Activated CD8-positive, alpha-beta T cell treated with anti-CD3 and anti-CD28 coated beads, Interleukin-2, amount 10 ng/mL, durations not matched to agents 7 days and 5 days (primary cell): ENCODE results near the gene LIF. TPM values are rescaled to one million over a fixed set of nuclear protein-coding genes. Genes with fewer than 3 reads are reported as not detected.
A peak's percentile ranks its signal among the peaks of the same experiment; 100 is the strongest.

Source experiments
- ATAC-seq: fragments of 150-1000 bp; cut with Tn5 transposase; one replicate; pipeline ENCODE4 v1.10.0; 2021; ENCODE audit warnings: moderate library complexity
- CTCF ChIA-PET: fragments of 350-600 bp; sonication (Branson Sonifier 250); formaldehyde crosslinking; loops from one replicate; lab custom pipeline; 2021; ENCODE audit warnings: antibody characterized with exemption; lab: Charles Lee
- POLR2A ChIA-PET: fragments of 350-600 bp; sonication (Branson Sonifier 250); formaldehyde crosslinking; loops from one replicate; lab custom pipeline; 2021; ENCODE audit warnings: antibody characterized with exemption; lab: Charles Lee
- DNase-seq: peaks from one replicate; pipeline ENCODE4 v3.0.0-alpha.2; 2020
- H3K27ac Mint-ChIP-seq: one replicate; pipeline ENCODE4 v1.8.0; 2021; ENCODE audit warnings: mild to moderate bottlenecking, mixed read lengths
- H3K27me3 Mint-ChIP-seq: one replicate; pipeline ENCODE4 v1.8.0; 2021; ENCODE audit warnings: low read depth, mixed read lengths
- H3K36me3 Mint-ChIP-seq: one replicate; pipeline ENCODE4 v1.8.0; 2021; ENCODE audit warnings: low read depth, mixed read lengths
- H3K4me1 Mint-ChIP-seq: one replicate; pipeline ENCODE4 v1.8.0; 2021; ENCODE audit warnings: low read depth, mixed read lengths
- H3K4me3 Mint-ChIP-seq: one replicate; pipeline ENCODE4 v1.8.0; 2021; ENCODE audit warnings: mild to moderate bottlenecking, mixed read lengths
- H3K9me3 Mint-ChIP-seq: one replicate; pipeline ENCODE4 v1.8.0; 2022; ENCODE audit warnings: mixed read lengths; ENCODE audit not compliant: insufficient read depth
- total RNA-seq, 2 experiments: library from RNA; stranded (reverse); gene quantifications; one replicate each; pipeline ENCODE4 v1.2.3, GENCODE V29; 2021

LIF gene
- total RNA-seq, 2 experiments from 2014 or later = 532 to 569 TPM

DNA sequence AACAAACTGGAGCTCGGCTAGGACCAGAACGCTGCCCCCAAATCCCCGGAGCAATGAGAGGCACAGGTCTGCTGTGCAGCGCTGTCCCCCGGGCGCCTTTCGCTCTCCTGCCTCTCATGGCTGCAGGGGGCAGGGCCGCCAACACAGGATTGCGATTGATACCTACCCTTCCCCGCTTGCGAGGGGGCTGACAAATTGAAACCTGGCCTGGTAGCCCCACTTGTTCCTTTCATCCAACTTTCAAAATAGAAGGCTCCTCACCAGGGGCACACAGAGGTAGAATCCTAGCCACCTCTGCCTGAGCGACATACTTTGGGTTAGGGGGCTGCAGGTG lies 43.4 kb upstream of the LIF start:
- peak overlapping the region; percentile 86 for H3K27ac Mint-ChIP-seq
- peak overlapping the region; percentile 80 for H3K4me3 Mint-ChIP-seq
- H3K27me3 Mint-ChIP-seq = no peaks in the 10 kb centered on the region
- peaks cover 54% of the 10 kb centered on the region for H3K4me1 Mint-ChIP-seq
- POLR2A ChIA-PET = interaction anchor here (1.0 to 10.2 kb wide), 10 partner anchors 8 to 96 kb away, joined by 3 to 117 read pairs (median 10); partner anchors contain the start of genes CCDC157, RNF215, SF3A1 and TBC1D10A
- ATAC-seq (peak; percentile 25), DNase-seq (no peak)
- CTCF ChIA-PET = interaction anchor here (0.8 to 7.0 kb wide), 11 partner anchors 14 to 137 kb away, joined by 3 to 346 read pairs (median 25); partner anchors contain the start of genes CCDC157, MTFP1, RNF215 and SEC14L2
- peaks cover 30% of the 10 kb centered on the region for H3K36me3 Mint-ChIP-seq
- H3K9me3 Mint-ChIP-seq = no peaks in the 10 kb centered on the region

DNA sequence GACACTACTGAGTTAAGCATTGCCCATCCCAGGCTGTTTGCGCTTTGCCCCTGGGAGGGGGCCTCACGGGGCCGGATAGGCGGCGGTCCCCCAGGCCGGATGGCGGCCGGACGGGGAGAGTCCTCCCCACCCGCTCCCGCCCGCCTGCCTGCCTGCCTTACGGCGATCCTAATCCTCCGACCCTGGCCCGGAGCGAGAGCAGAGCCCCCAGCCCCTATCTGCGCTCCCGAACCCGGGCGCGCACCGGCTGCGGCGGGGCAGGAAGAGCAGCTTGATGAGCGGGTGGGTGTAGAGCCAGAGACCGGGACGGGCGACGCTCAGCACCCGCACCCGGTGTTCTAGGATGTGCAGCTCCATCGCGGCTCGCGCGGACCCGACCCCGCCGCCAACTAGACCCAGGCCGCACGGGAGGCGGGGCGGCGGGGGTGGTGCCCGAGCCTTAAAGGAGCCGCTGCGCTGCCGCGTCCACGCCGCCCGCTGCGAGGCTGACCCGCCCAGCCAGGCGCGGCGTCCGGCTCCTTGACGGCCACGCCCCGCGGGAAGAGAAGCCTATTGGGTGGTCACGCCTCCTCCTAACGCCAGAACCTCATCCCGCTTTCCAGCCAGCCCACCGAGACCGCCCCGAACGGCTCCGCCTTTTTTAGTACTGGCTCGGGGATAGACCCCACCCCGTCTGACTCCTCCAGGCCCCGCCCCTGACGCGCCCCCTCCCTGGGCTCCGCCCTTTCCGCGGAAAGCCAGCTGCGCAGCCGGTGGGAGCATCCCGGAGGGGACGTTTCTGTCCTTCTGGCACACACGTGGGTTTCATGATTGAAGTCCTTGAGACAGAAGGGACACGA lies 42.8 kb upstream of the LIF start, which contains the start of gene CASTOR1:
CASTOR1 (minus strand) TSS at position 365 of the 839 bp plus-strand sequence; CDS start at position 357, 8 bp downstream.
- H3K4me1 Mint-ChIP-seq = peaks cover 60% of the 10 kb centered on the region
- H3K36me3 Mint-ChIP-seq = peaks cover 33% of the 10 kb centered on the region
- H3K4me3 Mint-ChIP-seq = peak within 1 kb of the TSS; percentile 80
- ChIA-PET CTCF (interaction anchor here (0.7 to 7.0 kb wide), 37 partner anchors 11 to 420 kb away, joined by 3 to 346 read pairs (median 10); partner anchors contain the start of genes CCDC157, MTFP1, RNF215 and SEC14L2), POLR2A (interaction anchor here (0.9 to 10.2 kb wide), 17 partner anchors 9 to 101 kb away, joined by 3 to 117 read pairs (median 6); partner anchors contain the start of genes CCDC157, RNF215, SF3A1 and TBC1D10A)
- ATAC-seq (peak; percentile 83), DNase-seq (peak; percentile 95)
- H3K27me3 Mint-ChIP-seq = no peaks in the 10 kb centered on the region
- peak within 1 kb of the TSS; percentile 86 for H3K27ac Mint-ChIP-seq
- H3K9me3 Mint-ChIP-seq = no peaks in the 10 kb centered on the region

DNA sequence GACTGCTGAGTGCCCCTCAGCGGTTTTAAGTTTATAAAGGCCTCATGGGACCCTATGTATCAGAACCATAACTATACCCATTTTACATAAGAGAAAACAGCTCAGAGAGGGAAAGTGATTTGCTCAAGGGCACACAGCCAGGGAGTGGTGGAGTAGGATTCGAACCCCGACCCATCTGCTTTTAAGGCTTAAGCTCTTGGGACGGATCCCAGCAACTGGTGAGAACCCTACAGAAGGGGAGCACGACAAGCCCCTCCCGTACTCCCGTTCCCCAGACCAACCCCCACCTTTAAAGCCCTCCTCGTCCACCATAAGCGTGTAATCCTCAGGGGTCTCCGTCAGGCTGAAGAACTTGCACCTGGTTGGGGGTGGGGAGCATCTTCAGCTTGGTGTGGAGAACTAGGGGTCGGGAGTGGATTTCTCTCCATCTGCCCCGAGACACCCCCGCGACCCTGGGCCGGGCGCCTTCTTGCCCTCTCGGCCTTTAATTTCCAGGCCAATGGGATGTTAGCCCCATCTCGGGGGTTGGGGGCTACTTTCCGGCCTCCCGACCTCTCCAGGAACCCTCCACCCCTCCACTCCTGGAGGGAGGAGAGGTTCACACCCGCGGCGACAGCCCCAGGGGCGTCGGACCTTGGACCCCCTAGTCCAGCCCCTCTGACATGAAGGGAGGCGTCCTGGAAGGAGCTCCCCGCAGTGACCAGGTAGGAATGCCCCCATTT lies 42.0 kb upstream of the LIF start:
- Mint-ChIP-seq H3K27ac (peak overlapping the region; percentile 57), H3K4me3 (peak overlapping the region; percentile 80), H3K4me1 (peaks cover 67% of the 10 kb centered on the region), H3K9me3 (no peaks in the 10 kb centered on the region), H3K27me3 (no peaks in the 10 kb centered on the region), H3K36me3 (peaks cover 27% of the 10 kb centered on the region)
- CTCF ChIA-PET = interaction anchor here (0.5 to 7.0 kb wide), 61 partner anchors 11 to 660 kb away, joined by 3 to 346 read pairs (median 5); partner anchors contain the start of genes CCDC157, MTFP1, RNF215 and SEC14L2
- POLR2A ChIA-PET = interaction anchor here (0.6 to 10.2 kb wide), 16 partner anchors 9 to 574 kb away, joined by 3 to 117 read pairs (median 7); partner anchors contain the start of genes CCDC157, RNF215, SF3A1 and TBC1D10A
- DNase-seq (no peak), ATAC-seq (no peak)

DNA sequence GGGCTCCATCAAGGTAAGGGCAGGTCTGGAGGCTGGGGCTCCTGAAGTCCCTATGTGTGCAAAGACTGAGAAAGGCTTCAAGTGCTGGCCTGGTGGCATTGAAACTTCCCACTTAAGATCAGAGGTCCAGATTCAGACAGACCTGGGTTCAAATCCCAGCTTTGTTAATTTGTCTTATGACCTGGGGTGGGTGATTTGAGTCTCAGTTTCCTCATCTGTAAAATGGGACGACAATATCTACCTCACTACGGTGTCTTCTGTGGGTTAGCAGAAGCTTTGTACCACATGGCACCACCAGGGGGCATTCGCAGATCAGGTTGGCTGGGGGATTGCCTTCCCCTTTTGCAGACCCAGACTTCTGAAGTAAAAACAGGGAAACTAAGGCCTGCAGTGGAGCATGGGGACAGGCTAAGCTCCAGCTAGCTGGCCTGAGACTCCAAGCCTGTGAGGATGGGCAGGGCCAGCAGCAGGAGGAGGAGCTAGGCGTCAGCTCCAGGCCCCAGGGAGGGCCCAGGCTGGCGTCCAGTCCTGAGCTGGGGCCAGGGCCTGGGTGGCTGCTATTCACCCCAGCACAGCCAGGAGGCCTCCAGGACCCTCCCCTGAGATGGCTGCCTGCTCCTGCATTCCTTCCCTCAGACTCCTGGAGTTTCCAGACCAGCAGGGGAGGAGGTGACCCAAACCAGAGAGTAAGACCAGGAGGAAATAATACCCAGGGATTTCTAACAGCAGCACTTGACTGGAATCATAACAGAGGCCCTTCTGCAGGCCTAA lies 41.3 kb upstream of the LIF start:
- Mint-ChIP-seq H3K4me3 (peak overlapping the region; percentile 80), H3K9me3 (no peaks in the 10 kb centered on the region), H3K27me3 (no peaks in the 10 kb centered on the region), H3K4me1 (peaks cover 74% of the 10 kb centered on the region), H3K27ac (peak overlapping the region; percentile 57), H3K36me3 (peaks cover 24% of the 10 kb centered on the region)
- POLR2A ChIA-PET = interaction anchor here (1.0 to 10.2 kb wide), 13 partner anchors 10 to 180 kb away, joined by 3 to 117 read pairs (median 8); partner anchors contain the start of genes CCDC157, RNF215, SF3A1 and TBC1D10A
- DNase-seq = peak; percentile 94
- ATAC-seq = peak; percentile 40
- CTCF ChIA-PET = interaction anchor here (0.7 to 7.0 kb wide), 57 partner anchors 10 to 659 kb away, joined by 3 to 346 read pairs (median 5); partner anchors contain the start of genes CCDC157, MTFP1, RNF215 and SEC14L2

- peaks cover 81% of the 10 kb centered on the region for H3K4me1 Mint-ChIP-seq
- H3K4me3 Mint-ChIP-seq = no peak overlapping the region
- H3K27ac Mint-ChIP-seq = peak overlapping the region; percentile 75
- peaks cover 26% of the 10 kb centered on the region for H3K36me3 Mint-ChIP-seq
- no peaks in the 10 kb centered on the region for H3K27me3 Mint-ChIP-seq
- ChIA-PET CTCF (interaction anchor here (0.7 to 7.0 kb wide), 52 partner anchors 9 to 258 kb away, joined by 3 to 346 read pairs (median 6); partner anchors contain the start of genes CCDC157, MTFP1, RNF215 and SEC14L2), POLR2A (interaction anchor here (1.0 to 10.2 kb wide), 10 partner anchors 11 to 179 kb away, joined by 3 to 117 read pairs (median 10); partner anchors contain the start of genes RNF215 and TBC1D10A)
- ATAC-seq (peak; percentile 34), DNase-seq (peak; percentile 92)
- H3K9me3 Mint-ChIP-seq = no peaks in the 10 kb centered on the region
Observed at GRCh38 chr22:30286813-30287647, 40.5 kb upstream of the LIF start.

DNA sequence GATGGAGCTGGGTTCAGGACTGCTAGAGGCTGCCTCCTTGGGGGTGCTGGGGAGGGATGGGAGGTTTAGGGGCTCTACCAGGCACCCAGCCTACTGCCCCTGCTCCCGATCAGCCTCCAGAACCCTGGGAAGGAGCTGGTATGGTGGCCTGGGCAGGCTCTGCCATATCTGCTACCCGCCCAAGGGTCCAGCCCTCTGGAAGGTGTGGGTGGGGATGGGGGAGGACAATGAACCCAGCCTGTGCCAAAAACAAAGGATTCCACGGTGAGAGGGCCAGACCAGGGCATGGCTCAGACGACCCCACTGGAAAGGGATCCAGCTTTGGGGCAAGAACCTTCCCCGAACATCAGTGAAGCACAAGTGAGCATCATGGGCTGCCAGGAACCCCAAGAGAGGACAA lies 39.8 kb upstream of the LIF start:
- ATAC-seq = no peak
- H3K36me3 Mint-ChIP-seq = peaks cover 24% of the 10 kb centered on the region
- DNase-seq = no peak
- no peaks in the 10 kb centered on the region for H3K27me3 Mint-ChIP-seq
- POLR2A ChIA-PET = interaction anchor here (4.9 kb wide), 1 partner anchor 22 kb away, joined by 17 read pairs; no protein-coding TSS in a partner anchor
- CTCF ChIA-PET = interaction anchor here (0.7 to 4.8 kb wide), 14 partner anchors 9 to 225 kb away, joined by 3 to 59 read pairs (median 4); partner anchors contain the start of genes MTFP1 and RNF215
- peak overlapping the region; percentile 36 for H3K4me3 Mint-ChIP-seq
- H3K27ac Mint-ChIP-seq = peak overlapping the region; percentile 75
- H3K9me3 Mint-ChIP-seq = no peaks in the 10 kb centered on the region
- peaks cover 79% of the 10 kb centered on the region for H3K4me1 Mint-ChIP-seq

GRCh38 chr22:30285846-30286200 lies 39.3 kb upstream of the LIF start:
- H3K27ac Mint-ChIP-seq = peak overlapping the region; percentile 57
- H3K36me3 Mint-ChIP-seq = peaks cover 22% of the 10 kb centered on the region
- no peak for DNase-seq
- CTCF ChIA-PET = interaction anchor here (0.7 to 4.8 kb wide), 13 partner anchors 8 to 199 kb away, joined by 3 to 59 read pairs (median 4); partner anchors contain the start of genes MTFP1 and RNF215
- no peak overlapping the region for H3K4me3 Mint-ChIP-seq
- H3K4me1 Mint-ChIP-seq = peaks cover 74% of the 10 kb centered on the region
- H3K9me3 Mint-ChIP-seq = no peaks in the 10 kb centered on the region
- ATAC-seq = no peak
- H3K27me3 Mint-ChIP-seq = no peaks in the 10 kb centered on the region
- POLR2A ChIA-PET = interaction anchor here (1.2 to 4.9 kb wide), 2 partner anchors 22 to 40 kb away, joined by 4 to 17 read pairs; no protein-coding TSS in a partner anchor

GRCh38 chr22:30285176-30285845 lies 38.8 kb upstream of the LIF start:
- H3K36me3 Mint-ChIP-seq = peaks cover 24% of the 10 kb centered on the region
- POLR2A ChIA-PET = interaction anchor here (0.5 to 4.9 kb wide), 3 partner anchors 21 to 98 kb away, joined by 3 to 17 read pairs (median 4); no protein-coding TSS in a partner anchor
- CTCF ChIA-PET = interaction anchor here (0.9 to 4.8 kb wide), 10 partner anchors 18 to 181 kb away, joined by 3 to 59 read pairs (median 4); partner anchors contain the start of gene RNF215
- ATAC-seq (no peak), DNase-seq (no peak)
- no peaks in the 10 kb centered on the region for H3K27me3 Mint-ChIP-seq
- H3K27ac Mint-ChIP-seq = peak overlapping the region; percentile 82
- peaks cover 69% of the 10 kb centered on the region for H3K4me1 Mint-ChIP-seq
- H3K9me3 Mint-ChIP-seq = no peaks in the 10 kb centered on the region
- H3K4me3 Mint-ChIP-seq = no peak overlapping the region

- no peaks in the 10 kb centered on the region for H3K27me3 Mint-ChIP-seq
- ATAC-seq (no peak), DNase-seq (no peak)
- H3K36me3 Mint-ChIP-seq = peaks cover 27% of the 10 kb centered on the region
- H3K4me3 Mint-ChIP-seq = peak overlapping the region; percentile 71
- ChIA-PET CTCF (interaction anchor here (1.2 to 4.8 kb wide), 7 partner anchors 17 to 180 kb away, joined by 4 to 59 read pairs (median 6); partner anchors contain the start of gene RNF215), POLR2A (interaction anchor here (0.5 to 4.9 kb wide), 4 partner anchors 21 to 206 kb away, joined by 3 to 17 read pairs (median 4); no protein-coding TSS in a partner anchor)
- H3K9me3 Mint-ChIP-seq = no peaks in the 10 kb centered on the region
- H3K4me1 Mint-ChIP-seq = peaks cover 66% of the 10 kb centered on the region
- H3K27ac Mint-ChIP-seq = peak overlapping the region; percentile 82
Observed at GRCh38 chr22:30284666-30285065, 38.1 kb upstream of the LIF start.
